Measurements from ENCODE around the gene CRB3. TPM values are rescaled to one million over a fixed set of nuclear protein-coding genes. Genes with fewer than 3 reads are reported as not detected.

The CRB3 gene
- total and polyA plus RNA-seq, 9 of the 15 experiments (the other 6 are each of a cell fraction or from before 2014, with no cell fraction given) = 0.49 TPM; not detected in 8

DNA sequence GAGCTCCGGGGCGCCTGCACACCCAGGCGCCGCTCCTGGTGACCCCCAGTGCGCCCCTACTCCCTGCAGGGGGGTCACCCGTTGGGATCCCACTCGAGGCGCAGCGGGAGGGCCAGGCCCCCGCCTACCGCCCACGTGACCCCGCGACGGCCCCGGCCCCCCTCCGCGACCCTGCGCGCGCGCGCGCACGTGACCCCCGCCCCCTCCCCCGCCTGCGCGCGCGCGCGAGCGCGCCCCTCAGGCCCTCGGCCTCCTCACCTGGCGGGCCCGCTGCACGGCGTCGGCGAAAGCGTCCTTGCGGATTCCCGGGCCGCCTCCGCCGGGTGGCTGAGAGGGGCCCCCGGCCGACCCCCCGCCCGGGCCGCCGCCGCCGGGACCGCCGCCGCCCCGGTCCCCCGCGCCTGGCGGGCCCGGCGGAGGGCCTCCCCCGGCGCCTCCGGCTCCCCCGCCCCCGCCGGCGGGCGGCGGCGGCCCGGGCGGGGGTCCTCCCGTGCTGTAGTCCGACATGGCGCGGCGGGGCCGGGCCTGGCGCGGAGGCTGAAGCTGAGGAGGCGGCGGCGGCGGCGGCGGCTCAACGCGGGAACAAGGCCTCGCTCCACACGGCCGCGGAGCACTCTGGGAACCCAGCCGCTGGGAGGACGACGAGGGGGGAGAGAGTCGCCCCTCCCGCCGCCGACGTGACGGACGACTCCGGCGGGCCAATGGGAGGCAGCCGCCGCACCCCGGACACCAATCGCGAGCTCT, 39.7 kb upstream of the CRB3 start, which contains the start of gene KHSRP (continued):
- TF ChIP-seq, protein P1, sequence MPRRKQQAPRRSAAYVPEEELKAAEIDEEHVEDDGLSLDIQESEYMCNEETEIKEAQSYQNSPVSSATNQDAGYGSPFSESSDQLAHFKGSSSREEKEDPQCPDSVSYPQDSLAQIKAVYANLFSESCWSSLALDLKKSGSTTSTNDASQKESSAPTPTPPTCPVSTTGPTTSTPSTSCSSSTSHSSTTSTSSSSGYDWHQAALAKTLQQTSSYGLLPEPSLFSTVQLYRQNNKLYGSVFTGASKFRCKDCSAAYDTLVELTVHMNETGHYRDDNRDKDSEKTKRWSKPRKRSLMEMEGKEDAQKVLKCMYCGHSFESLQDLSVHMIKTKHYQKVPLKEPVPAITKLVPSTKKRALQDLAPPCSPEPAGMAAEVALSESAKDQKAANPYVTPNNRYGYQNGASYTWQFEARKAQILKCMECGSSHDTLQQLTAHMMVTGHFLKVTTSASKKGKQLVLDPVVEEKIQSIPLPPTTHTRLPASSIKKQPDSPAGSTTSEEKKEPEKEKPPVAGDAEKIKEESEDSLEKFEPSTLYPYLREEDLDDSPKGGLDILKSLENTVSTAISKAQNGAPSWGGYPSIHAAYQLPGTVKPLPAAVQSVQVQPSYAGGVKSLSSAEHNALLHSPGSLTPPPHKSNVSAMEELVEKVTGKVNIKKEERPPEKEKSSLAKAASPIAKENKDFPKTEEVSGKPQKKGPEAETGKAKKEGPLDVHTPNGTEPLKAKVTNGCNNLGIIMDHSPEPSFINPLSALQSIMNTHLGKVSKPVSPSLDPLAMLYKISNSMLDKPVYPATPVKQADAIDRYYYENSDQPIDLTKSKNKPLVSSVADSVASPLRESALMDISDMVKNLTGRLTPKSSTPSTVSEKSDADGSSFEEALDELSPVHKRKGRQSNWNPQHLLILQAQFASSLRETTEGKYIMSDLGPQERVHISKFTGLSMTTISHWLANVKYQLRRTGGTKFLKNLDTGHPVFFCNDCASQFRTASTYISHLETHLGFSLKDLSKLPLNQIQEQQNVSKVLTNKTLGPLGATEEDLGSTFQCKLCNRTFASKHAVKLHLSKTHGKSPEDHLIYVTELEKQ (CRISPR knock-in tag; IDR thresholded peaks at IDR 0.05) = no peak
- TF ChIP-seq SUPT5H (IDR thresholded peaks at IDR 0.05) (peak; percentile 46), ZNF695 (CRISPR knock-in tag; IDR thresholded peaks at IDR 0.05) (no peak), PHF20 (IDR thresholded peaks at IDR 0.05; ENCODE audit: partially characterized antibody) (no peak), NR1H2 (CRISPR knock-in tag; IDR thresholded peaks at IDR 0.05) (no peak), SRSF9 (IDR thresholded peaks at IDR 0.05; ENCODE audit: borderline replicate concordance, low read depth, low read length) (no peak), PCBP1 (IDR thresholded peaks at IDR 0.05; ENCODE audit: low read depth, low read length, poor library complexity, severe bottlenecking) (peak; percentile 42), BCOR (IDR thresholded peaks at IDR 0.05) (no peak), NCOA1 (IDR thresholded peaks at IDR 0.05; ENCODE audit: low read depth) (no peak), ZNF282 (CRISPR knock-in tag; IDR thresholded peaks at IDR 0.05) (no peak), FOXA1 (IDR thresholded peaks at IDR 0.05; ENCODE audit: borderline replicate concordance) (no peak), CC2D1A (IDR thresholded peaks at IDR 0.05) (no peak), TAF1 (IDR thresholded peaks at IDR 0.05; ENCODE audit: control insufficient read depth, extremely low read depth, insufficient read depth, low read length, severe bottlenecking) (peak; percentile 71), BDP1 (IDR thresholded peaks at IDR 0.05; ENCODE audit: insufficient read depth, insufficient read length) (no peak), MEIS2 (IDR thresholded peaks at IDR 0.05; ENCODE audit: partially characterized antibody) (no peak), RNF2 (IDR thresholded peaks at IDR 0.05) (no peak), ZNF3 (CRISPR knock-in tag; IDR thresholded peaks at IDR 0.05) (no peak), LARP7 (IDR thresholded peaks at IDR 0.05) (no peak), ZNF197 (CRISPR knock-in tag; IDR thresholded peaks at IDR 0.05; ENCODE audit: low read depth) (no peak), ZNF77 (CRISPR knock-in tag; IDR thresholded peaks at IDR 0.05) (no peak)
- TF ChIP-seq, protein P2, sequence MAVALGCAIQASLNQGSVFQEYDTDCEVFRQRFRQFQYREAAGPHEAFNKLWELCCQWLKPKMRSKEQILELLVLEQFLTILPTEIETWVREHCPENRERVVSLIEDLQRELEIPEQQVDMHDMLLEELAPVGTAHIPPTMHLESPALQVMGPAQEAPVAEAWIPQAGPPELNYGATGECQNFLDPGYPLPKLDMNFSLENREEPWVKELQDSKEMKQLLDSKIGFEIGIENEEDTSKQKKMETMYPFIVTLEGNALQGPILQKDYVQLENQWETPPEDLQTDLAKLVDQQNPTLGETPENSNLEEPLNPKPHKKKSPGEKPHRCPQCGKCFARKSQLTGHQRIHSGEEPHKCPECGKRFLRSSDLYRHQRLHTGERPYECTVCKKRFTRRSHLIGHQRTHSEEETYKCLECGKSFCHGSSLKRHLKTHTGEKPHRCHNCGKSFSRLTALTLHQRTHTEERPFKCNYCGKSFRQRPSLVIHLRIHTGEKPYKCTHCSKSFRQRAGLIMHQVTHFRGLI (CRISPR knock-in tag; IDR thresholded peaks at IDR 0.05) = no peak
- TF ChIP-seq, protein P3, sequence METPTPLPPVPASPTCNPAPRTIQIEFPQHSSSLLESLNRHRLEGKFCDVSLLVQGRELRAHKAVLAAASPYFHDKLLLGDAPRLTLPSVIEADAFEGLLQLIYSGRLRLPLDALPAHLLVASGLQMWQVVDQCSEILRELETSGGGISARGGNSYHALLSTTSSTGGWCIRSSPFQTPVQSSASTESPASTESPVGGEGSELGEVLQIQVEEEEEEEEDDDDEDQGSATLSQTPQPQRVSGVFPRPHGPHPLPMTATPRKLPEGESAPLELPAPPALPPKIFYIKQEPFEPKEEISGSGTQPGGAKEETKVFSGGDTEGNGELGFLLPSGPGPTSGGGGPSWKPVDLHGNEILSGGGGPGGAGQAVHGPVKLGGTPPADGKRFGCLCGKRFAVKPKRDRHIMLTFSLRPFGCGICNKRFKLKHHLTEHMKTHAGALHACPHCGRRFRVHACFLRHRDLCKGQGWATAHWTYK (CRISPR knock-in tag; IDR thresholded peaks at IDR 0.05) = no peak
- TF ChIP-seq, protein P4, sequence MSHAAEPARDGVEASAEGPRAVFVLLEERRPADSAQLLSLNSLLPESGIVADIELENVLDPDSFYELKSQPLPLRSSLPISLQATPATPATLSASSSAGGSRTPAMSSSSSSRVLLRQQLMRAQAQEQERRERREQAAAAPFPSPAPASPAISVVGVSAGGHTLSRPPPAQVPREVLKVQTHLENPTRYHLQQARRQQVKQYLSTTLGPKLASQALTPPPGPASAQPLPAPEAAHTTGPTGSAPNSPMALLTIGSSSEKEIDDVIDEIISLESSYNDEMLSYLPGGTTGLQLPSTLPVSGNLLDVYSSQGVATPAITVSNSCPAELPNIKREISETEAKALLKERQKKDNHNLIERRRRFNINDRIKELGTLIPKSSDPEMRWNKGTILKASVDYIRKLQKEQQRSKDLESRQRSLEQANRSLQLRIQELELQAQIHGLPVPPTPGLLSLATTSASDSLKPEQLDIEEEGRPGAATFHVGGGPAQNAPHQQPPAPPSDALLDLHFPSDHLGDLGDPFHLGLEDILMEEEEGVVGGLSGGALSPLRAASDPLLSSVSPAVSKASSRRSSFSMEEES (CRISPR knock-in tag; IDR thresholded peaks at IDR 0.05) = peak; percentile 24; the same call in 1 of the 2 replicates

Data from K562 (cell line).